GM12878 (cell line): ENCODE results near the gene PNMA1. TPM values are rescaled to one million over a fixed set of nuclear protein-coding genes. Genes with fewer than 3 reads are reported as not detected.

Experiments
- CBX5 ChIP-seq: sonication (generic); IDR thresholded peaks from 2 replicates; pipeline ENCODE4 v1.6.1; 2016; ENCODE audit warnings: low read depth, moderate library complexity, mild to moderate bottlenecking, inconsistent platforms
- CHD2 ChIP-seq: IDR thresholded peaks from 2 replicates; pipeline ENCODE4 v1.6.1; 2011; ENCODE audit warnings: low read depth, low read length, improper control_type of control experiment, borderline replicate concordance
- HDAC6 ChIP-seq: fragments of 200-600 bp; sonication (generic); IDR thresholded peaks from one replicate; pipeline ENCODE4 v1.8.0; 2017; ENCODE audit warnings: antibody characterized with exemption; ENCODE audit not compliant: unreplicated experiment
- SREBF2 ChIP-seq: IDR thresholded peaks from 2 replicates; pipeline ENCODE4 v1.6.1; 2012; ENCODE audit warnings: mild to moderate bottlenecking, low read length
- polyA plus RNA-seq, 11 experiments: library from polyadenylated mRNA; depleted of rRNA in 4 of 11; unstranded in 6 of 11; stranded (reverse) in 5 of 11; fragments of >200 nt; fragmentation: Nextera tagmentation in 4 of 11; fragmentation: Illumina TruSeq in 1 of 11; extraction: Ambion mirVana in 4 of 11; extraction: Trizol in 1 of 11; gene quantifications; 1 replicate in 1 of 11; 2 replicates in 10 of 11; pipeline versions ENCODE4 v1.2.1 to v1.2.3, GENCODE V29; 2011 to 2016; ENCODE audit warnings: inconsistent platforms in 2 of 11, missing spikeins in 2 of 11, low read depth in 1 of 11
- total RNA-seq, 4 experiments: library from RNA; depleted of rRNA in 3 of 4; stranded (reverse); fragments of >200 nt in 3 of 4; fragmentation: Illumina TruSeq in 1 of 4; extraction: Trizol in 1 of 4; gene quantifications; 2 replicates each; pipeline versions ENCODE4 v1.2.1 to v1.2.3, GENCODE V29; 2013 to 2021
- TF ChIP-seq, protein P1 (sequence below), 3 experiments: IDR thresholded peaks in 2 of 3; conservative IDR thresholded peaks in 1 of 3; 2 replicates each; pipeline ENCODE4 v1.5.1; 2011; ENCODE audit warnings: low read depth in 3 of 3, low read length in 3 of 3, mild to moderate bottlenecking in 3 of 3, control low read depth in 2 of 3, moderate library complexity in 2 of 3, inconsistent platforms in 1 of 3, mixed read lengths in 1 of 3; ENCODE audit not compliant: control insufficient read depth in 2 of 3, insufficient read depth in 1 of 3; ENCODE audit errors: extremely low read depth in 1 of 3
- TF ChIP-seq, protein P2 (sequence below): fragments of 450-650 bp; IDR thresholded peaks from 2 replicates; pipeline ENCODE4 v1.6.1; 2017; ENCODE audit warnings: mild to moderate bottlenecking, moderate library complexity
- TF ChIP-seq, protein P3 (sequence below): fragments of 450-650 bp; IDR thresholded peaks from 2 replicates; pipeline ENCODE4 v1.6.1; 2017; ENCODE audit warnings: borderline replicate concordance

Gene PNMA1
- total and polyA plus RNA-seq, 10 of the 15 experiments (the other 5 are each of a cell fraction or from before 2014, with no cell fraction given): 1.8 to 39.3 (median 11.1) TPM

DNA sequence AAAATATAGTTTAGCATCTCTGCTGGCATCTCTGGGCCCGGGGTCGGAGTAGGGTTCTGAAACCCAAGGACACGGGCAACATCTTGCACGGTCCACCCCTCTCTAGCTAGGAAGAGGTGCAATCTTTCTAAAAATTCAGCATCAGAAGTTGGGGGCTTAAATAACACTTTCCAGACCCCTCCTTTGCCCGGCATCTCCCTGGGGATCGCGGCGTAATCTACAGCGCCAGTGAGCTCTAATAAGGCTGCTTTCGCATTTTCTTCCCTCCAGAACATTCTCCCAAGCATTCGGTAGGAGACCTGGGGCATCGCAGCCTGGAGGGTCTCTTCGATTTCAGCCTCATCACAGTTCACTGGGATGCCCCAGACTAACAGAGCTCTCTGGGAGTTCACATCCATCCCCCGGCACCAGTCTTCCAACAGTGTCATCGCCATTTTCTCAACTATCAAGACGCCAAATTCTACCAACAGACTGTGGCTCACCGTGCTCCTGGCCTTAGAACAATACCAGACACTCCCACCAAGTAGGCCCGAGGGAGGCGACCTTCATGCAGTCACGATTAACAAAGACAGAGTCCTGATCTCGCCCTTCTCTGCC lies 880 bp downstream of the PNMA1 start (continued):
- no peak for TF ChIP-seq CHD2
- TF ChIP-seq, protein P1, sequence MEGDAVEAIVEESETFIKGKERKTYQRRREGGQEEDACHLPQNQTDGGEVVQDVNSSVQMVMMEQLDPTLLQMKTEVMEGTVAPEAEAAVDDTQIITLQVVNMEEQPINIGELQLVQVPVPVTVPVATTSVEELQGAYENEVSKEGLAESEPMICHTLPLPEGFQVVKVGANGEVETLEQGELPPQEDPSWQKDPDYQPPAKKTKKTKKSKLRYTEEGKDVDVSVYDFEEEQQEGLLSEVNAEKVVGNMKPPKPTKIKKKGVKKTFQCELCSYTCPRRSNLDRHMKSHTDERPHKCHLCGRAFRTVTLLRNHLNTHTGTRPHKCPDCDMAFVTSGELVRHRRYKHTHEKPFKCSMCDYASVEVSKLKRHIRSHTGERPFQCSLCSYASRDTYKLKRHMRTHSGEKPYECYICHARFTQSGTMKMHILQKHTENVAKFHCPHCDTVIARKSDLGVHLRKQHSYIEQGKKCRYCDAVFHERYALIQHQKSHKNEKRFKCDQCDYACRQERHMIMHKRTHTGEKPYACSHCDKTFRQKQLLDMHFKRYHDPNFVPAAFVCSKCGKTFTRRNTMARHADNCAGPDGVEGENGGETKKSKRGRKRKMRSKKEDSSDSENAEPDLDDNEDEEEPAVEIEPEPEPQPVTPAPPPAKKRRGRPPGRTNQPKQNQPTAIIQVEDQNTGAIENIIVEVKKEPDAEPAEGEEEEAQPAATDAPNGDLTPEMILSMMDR (IDR thresholded peaks at IDR 0.05 in 2 of 3, conservative IDR thresholded peaks at IDR 0.05 in 1 of 3; ENCODE audit: control insufficient read depth in 2 of 3, extremely low read depth in 1 of 3, insufficient read depth in 1 of 3, low read depth in 3 of 3, low read length in 3 of 3): no peak
- TF ChIP-seq, protein P2, sequence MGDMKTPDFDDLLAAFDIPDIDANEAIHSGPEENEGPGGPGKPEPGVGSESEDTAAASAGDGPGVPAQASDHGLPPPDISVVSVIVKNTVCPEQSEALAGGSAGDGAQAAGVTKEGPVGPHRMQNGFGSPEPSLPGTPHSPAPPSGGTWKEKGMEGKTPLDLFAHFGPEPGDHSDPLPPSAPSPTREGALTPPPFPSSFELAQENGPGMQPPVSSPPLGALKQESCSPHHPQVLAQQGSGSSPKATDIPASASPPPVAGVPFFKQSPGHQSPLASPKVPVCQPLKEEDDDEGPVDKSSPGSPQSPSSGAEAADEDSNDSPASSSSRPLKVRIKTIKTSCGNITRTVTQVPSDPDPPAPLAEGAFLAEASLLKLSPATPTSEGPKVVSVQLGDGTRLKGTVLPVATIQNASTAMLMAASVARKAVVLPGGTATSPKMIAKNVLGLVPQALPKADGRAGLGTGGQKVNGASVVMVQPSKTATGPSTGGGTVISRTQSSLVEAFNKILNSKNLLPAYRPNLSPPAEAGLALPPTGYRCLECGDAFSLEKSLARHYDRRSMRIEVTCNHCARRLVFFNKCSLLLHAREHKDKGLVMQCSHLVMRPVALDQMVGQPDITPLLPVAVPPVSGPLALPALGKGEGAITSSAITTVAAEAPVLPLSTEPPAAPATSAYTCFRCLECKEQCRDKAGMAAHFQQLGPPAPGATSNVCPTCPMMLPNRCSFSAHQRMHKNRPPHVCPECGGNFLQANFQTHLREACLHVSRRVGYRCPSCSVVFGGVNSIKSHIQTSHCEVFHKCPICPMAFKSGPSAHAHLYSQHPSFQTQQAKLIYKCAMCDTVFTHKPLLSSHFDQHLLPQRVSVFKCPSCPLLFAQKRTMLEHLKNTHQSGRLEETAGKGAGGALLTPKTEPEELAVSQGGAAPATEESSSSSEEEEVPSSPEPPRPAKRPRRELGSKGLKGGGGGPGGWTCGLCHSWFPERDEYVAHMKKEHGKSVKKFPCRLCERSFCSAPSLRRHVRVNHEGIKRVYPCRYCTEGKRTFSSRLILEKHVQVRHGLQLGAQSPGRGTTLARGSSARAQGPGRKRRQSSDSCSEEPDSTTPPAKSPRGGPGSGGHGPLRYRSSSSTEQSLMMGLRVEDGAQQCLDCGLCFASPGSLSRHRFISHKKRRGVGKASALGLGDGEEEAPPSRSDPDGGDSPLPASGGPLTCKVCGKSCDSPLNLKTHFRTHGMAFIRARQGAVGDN: no peak
- TF ChIP-seq CBX5: no peak
- TF ChIP-seq, protein P3, sequence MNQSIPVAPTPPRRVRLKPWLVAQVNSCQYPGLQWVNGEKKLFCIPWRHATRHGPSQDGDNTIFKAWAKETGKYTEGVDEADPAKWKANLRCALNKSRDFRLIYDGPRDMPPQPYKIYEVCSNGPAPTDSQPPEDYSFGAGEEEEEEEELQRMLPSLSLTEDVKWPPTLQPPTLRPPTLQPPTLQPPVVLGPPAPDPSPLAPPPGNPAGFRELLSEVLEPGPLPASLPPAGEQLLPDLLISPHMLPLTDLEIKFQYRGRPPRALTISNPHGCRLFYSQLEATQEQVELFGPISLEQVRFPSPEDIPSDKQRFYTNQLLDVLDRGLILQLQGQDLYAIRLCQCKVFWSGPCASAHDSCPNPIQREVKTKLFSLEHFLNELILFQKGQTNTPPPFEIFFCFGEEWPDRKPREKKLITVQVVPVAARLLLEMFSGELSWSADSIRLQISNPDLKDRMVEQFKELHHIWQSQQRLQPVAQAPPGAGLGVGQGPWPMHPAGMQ: no peak
- TF ChIP-seq HDAC6: no peak
- no peak for TF ChIP-seq SREBF2
